NCI-H526 treated with DMSO at 0.1 percent for 48 hours (cell line): ENCODE measurements around the gene ZNF549.
A peak's percentile ranks its signal among the peaks of the same experiment; 100 is the strongest.

ENCODE experiments used
- DNase-seq: peaks from one replicate; lab custom pipeline; 2025; lab: John Stamatoyannopoulos, UW

ZNF549 gene

GRCh38 chr19:57566396-57567265, 39.5 kb downstream of the ZNF549 start:
- no peak for DNase-seq

GRCh38 chr19:57570707-57571106, 43.6 kb downstream of the ZNF549 start:
- no peak for DNase-seq

- DNase-seq, result no peak
Observed at GRCh38 chr19:57572415-57572947, 45.3 kb downstream of the ZNF549 start.

DNA sequence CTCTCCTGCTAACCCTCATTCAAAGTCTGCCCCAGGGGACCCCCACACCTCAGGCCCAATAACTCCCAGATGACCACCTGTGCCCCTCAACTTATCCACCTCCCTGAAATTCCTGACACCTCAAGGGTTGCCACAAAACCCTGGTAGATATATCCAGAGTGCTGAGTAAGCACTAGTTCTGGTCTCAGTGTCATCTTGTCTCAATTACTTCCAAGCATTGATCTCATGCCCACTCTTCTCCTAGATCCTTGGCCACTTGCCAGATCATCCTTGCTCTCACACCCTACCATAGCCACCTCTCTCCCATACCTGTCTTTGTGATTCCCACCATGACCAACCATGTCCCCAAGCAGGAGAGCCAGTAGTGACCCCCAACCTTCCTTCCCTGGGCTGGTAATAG, 49.5 kb downstream of the ZNF549 start:
- DNase-seq, result no peak

GRCh38 chr19:57578487-57579205, 51.5 kb downstream of the ZNF549 start, which contains the start of gene ZNF416:
Gene ZNF416 (minus strand): TSS chr19:57578911. CDS start chr19:57578704, 207 bp downstream.
- DNase-seq, result peak; percentile 97

DNA sequence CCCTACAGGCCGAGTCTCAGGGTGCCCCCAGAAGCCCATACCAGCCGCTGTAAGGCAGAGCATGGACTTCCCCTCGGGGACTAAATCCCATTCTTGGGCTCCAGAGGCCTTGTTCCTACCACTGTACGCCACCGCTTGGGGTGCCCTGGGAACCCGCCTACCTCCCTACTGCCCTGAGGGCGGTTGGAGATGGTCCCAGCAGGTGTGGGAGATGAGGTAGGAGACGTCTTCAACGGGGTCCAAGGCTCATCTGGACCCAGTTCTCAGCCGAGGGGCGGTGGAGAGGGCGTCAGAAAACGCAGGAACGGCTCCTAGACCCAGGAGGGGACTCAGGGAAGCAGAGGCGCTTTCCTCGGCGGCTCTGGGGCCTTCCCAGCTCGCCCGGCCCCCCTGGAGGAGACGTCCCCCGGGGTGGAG, 56.0 kb downstream of the ZNF549 start:
- DNase-seq, result no peak

GRCh38 chr19:57583521-57584416, 56.6 kb downstream of the ZNF549 start, which contains the start of gene ZIK1:
Gene ZIK1 (plus strand): TSS chr19:57584145. CDS start chr19:57584357, 212 bp downstream.
- DNase-seq, result peak; percentile 86

DNA sequence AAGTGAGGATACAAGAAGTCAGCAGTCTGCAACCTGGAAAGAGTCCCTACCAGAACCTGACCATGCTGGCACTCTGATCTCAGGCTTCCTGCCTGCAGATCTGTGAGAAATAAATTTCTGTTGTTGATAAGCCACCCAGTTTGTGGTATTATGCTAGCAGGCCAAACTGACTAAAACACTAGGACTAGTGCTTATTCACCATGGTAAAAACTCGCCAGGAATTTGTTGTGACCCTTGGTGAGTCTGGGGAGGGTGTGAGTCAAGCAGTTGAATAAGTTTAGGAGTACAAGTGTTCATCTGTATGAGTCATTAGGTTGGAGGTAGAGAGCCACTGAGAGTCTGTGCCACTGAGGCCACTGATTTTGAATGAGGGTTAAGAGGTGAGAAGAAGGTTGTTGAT, 60.4 kb downstream of the ZNF549 start:
- no peak for DNase-seq

GRCh38 chr19:57599377-57599760, 72.2 kb downstream of the ZNF549 start:
- DNase-seq, result no peak

GRCh38 chr19:57599761-57600383, 72.7 kb downstream of the ZNF549 start, which contains the start of gene ZNF530:
Gene ZNF530 (plus strand): TSS chr19:57599885. CDS start chr19:57604346, 4,461 bp downstream.
- DNase-seq, result peak; percentile 75

GRCh38 chr19:57606931-57607330, 79.8 kb downstream of the ZNF549 start:
- DNase-seq, result no peak
